Transverse colon (tissue), 4 donors: ENCODE results near the gene HDAC9.

Experiments used
- CTCF ChIP-seq, 5 experiments: fragments of 200-600 bp in 3 of 5; fragments of 450-650 bp in 2 of 5; sonication (generic) in 3 of 5; IDR thresholded peaks; 1 replicate in 2 of 5; 2 replicates in 3 of 5; pipeline ENCODE4 v1.5.1; 2016 to 2017; ENCODE audit warnings: antibody characterized with exemption in 5 of 5, inconsistent platforms in 3 of 5, mild to moderate bottlenecking in 2 of 5, moderate library complexity in 1 of 5
- POLR2A ChIP-seq: fragments of 450-650 bp; IDR thresholded peaks from one replicate; pipeline ENCODE4 v1.6.1; 2016; ENCODE audit warnings: antibody characterized with exemption, mild to moderate bottlenecking, moderate library complexity
- POLR2AphosphoS5 ChIP-seq, 3 donors: sonication (generic); formaldehyde crosslinking; IDR thresholded peaks; one replicate each; pipeline ENCODE4 v1.6.1; 2016; ENCODE audit warnings: antibody characterized with exemption in 3 of 3

GRCh38 chr7:18754766-18755165 is 259.2 kb downstream of the HDAC9 start:
- TF ChIP-seq CTCF (IDR thresholded peaks at IDR 0.05): no peak
- no peak for TF ChIP-seq POLR2A
- no peak for TF ChIP-seq POLR2AphosphoS5 (IDR thresholded peaks at IDR 0.05)
